ENCODE results near the gene TNFRSF12A. TPM values are rescaled to one million over a fixed set of nuclear protein-coding genes. Genes with fewer than 3 reads are reported as not detected.

TNFRSF12A gene
- total and polyA plus RNA-seq, 2 of the 4 experiments (the other 2 are of a cell fraction): 103 to 304 TPM

DNA sequence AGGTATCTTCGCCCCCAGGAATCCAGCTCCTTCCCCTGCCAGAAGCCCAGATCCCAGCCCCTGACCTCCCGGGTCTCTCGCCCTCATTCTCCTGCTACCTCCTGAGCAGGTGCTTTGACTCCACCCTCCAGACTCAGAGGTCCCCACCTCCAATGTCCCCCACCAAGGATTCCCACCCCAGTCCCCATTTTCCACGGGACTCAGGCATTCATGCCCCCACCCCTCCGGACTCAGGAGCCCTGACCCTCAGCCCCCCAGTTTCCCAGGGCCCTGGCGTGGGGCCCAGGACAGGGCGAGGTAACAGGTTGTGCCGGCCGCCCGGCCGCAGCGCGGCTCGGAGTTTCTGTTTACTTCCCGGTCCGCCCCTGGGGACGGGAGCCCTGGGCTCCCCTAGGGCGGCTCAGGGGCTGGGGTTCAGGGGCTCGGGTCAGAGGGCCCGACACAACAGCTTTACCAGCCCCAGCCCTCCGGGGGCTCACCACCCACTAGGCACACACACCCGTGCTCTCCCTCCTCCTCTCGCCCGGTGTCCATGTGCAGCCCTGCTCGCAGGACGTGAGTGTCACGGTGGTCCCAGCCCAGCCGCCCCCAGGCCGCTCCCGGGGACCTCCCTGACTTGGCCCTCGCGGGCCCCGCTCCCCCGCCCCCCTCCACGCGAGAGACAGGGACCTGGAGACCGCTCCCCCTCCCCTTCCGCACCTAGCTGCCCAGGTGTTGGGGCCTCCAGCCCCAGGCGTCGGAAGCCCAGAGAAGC, 16.0 kb downstream of the TNFRSF12A start:
- no peaks in the 10 kb centered on the region for H4K20me1 ChIP-seq (ENCODE audit: insufficient read depth, low read length)
- no peak overlapping the region for H2BK20ac ChIP-seq (ENCODE audit: low read depth, low read length)
- H3K4ac ChIP-seq (ENCODE audit: low read depth, low read length): no peak overlapping the region
- no peak overlapping the region for H4K8ac ChIP-seq (ENCODE audit: low read depth in 2 of 2, low read length in 2 of 2)
- BruUV-seq (replicated peaks): no TSS peak
- no peak overlapping the region for H3K4me2 ChIP-seq (ENCODE audit: low read depth, low read length)
- TF ChIP-seq RFX5 (IDR thresholded peaks at IDR 0.05; ENCODE audit: low read depth, low read length): no peak
- TF ChIP-seq, protein P1, sequence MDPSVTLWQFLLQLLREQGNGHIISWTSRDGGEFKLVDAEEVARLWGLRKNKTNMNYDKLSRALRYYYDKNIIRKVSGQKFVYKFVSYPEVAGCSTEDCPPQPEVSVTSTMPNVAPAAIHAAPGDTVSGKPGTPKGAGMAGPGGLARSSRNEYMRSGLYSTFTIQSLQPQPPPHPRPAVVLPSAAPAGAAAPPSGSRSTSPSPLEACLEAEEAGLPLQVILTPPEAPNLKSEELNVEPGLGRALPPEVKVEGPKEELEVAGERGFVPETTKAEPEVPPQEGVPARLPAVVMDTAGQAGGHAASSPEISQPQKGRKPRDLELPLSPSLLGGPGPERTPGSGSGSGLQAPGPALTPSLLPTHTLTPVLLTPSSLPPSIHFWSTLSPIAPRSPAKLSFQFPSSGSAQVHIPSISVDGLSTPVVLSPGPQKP (IDR thresholded peaks at IDR 0.05; ENCODE audit: borderline replicate concordance, low read depth, low read length): no peak
- no peak for TF ChIP-seq CEBPB (IDR thresholded peaks at IDR 0.05; ENCODE audit: low read depth, low read length)
- no peak for TF ChIP-seq SMC3 (IDR thresholded peaks at IDR 0.05; ENCODE audit: low read depth, low read length)
- no peak for TF ChIP-seq CTCF (conservative IDR thresholded peaks at IDR 0.05; ENCODE audit: low read depth, low read length)
- TF ChIP-seq MAZ (IDR thresholded peaks at IDR 0.05; ENCODE audit: borderline replicate concordance, low read depth, low read length): no peak
- TF ChIP-seq FOS (IDR thresholded peaks at IDR 0.05; ENCODE audit: low read depth, low read length): no peak
- TF ChIP-seq MAFK (IDR thresholded peaks at IDR 0.05; ENCODE audit: low read depth, low read length): no peak
- no peak for TF ChIP-seq CHD1 (IDR thresholded peaks at IDR 0.05; ENCODE audit: low read depth, low read length)
- no peak for TF ChIP-seq RCOR1 (IDR thresholded peaks at IDR 0.05; ENCODE audit: insufficient replicate concordance, low read length)
- no peak overlapping the region for H3K56ac ChIP-seq (ENCODE audit: extremely low read depth, insufficient read depth, low read length)
- H3K9me3 ChIP-seq (ENCODE audit: control insufficient read depth, insufficient read depth, low read length): no peaks in the 10 kb centered on the region
- H3K27ac ChIP-seq (ENCODE audit: insufficient read depth, low read length): no peak overlapping the region
- CTCF ChIA-PET: no interaction called here
- no peak overlapping the region for H2BK120ac ChIP-seq (ENCODE audit: low read depth, low read length)
- H3K4me1 ChIP-seq (ENCODE audit: control insufficient read depth, insufficient read depth, low read length): no peaks in the 10 kb centered on the region
- H4K91ac ChIP-seq (ENCODE audit: insufficient read depth, low read depth, low read length): no peak overlapping the region
- WGBS, 2 experiments (ENCODE audit: extremely low coverage in 2 of 2, insufficient read length in 1 of 2): 14% methylated on average over 11 of the region's 40 CpGs; no CpG with 5 or more reads in 1 of the 2 experiments
- dilution Hi-C loops (cut with HindIII; ENCODE audit: low sequenced_read_pairs, unreplicated experiment) (no loop called here), in situ Hi-C loops (cut with MboI; ENCODE audit: low sequenced_read_pairs) (no loop called here), intact Hi-C loops (cut with micrococcal nuclease) (no loop called here)
- H2BK15ac ChIP-seq (ENCODE audit: low read depth, low read length): no peak overlapping the region
- H4K5ac ChIP-seq (ENCODE audit: low read depth, low read length): no peak overlapping the region
- no peak overlapping the region for H3K9ac ChIP-seq (ENCODE audit: low read depth, low read length)
- H3K23ac ChIP-seq (ENCODE audit: low read depth, low read length): no peak overlapping the region
- no peak overlapping the region for H2AK9ac ChIP-seq (replicated peaks; ENCODE audit: low read depth, low read length, poor library complexity)
- 0 out of 2 replicates have a peak, but pooled peaks have one; percentile 4 for ATAC-seq (ENCODE audit: low read depth)
- no peaks in the 10 kb centered on the region for H3K36me3 ChIP-seq (ENCODE audit: control insufficient read depth, insufficient read depth, low read length)
- POLR2A ChIA-PET (ENCODE audit: unreplicated experiment): interaction anchor here (1.2 kb wide), 1 partner anchor 13 kb away, joined by 3 read pairs; no protein-coding TSS in a partner anchor
- H3K27me3 ChIP-seq (ENCODE audit: control insufficient read depth, insufficient read depth, low read length): peaks cover 71% of the 10 kb centered on the region
- no peak for DNase-seq
- no peaks in the 10 kb centered on the region for H3K9me1 ChIP-seq (ENCODE audit: insufficient read depth, low read length)
- H2AFZ ChIP-seq (replicated peaks; ENCODE audit: low read length, poor library complexity): no peak overlapping the region
- no peak overlapping the region for H3K18ac ChIP-seq (ENCODE audit: low read depth, low read length)
- H2BK5ac ChIP-seq (ENCODE audit: low read depth, low read length, poor library complexity, severe bottlenecking): no peak overlapping the region
- H2AK5ac ChIP-seq (ENCODE audit: low read depth, low read length): no peak overlapping the region
- no peak overlapping the region for H3K14ac ChIP-seq (replicated peaks; ENCODE audit: low read depth, low read length)
- H3K4me3 ChIP-seq (ENCODE audit: insufficient read depth, low read depth, low read length): no peak overlapping the region
- no peaks in the 10 kb centered on the region for H3K79me1 ChIP-seq (ENCODE audit: low read depth in 1 of 2, low read length in 2 of 2)

Data from IMR-90 (cell line).